Fibroblast of mammary gland (primary cell): ENCODE data around the gene DEGS1.

Experiments used
- DNase-seq: peaks from one replicate; pipeline ENCODE4 v3.0.0-alpha.2; 2010; ENCODE audit warnings: low read depth
- H3K4me3 ChIP-seq: 2 replicates; pipeline ENCODE4 v1.5.1; 2011; ENCODE audit warnings: low read depth, mild to moderate bottlenecking, low read length, moderate library complexity; ENCODE audit not compliant: control insufficient read depth
- TF ChIP-seq, protein P1 (sequence below): conservative IDR thresholded peaks from 2 replicates; pipeline ENCODE4 v1.5.1; 2011; ENCODE audit warnings: low read depth, low read length, inconsistent platforms; ENCODE audit not compliant: control insufficient read depth, insufficient read depth

The DEGS1 gene

GRCh38 chr1:224238756-224239155 lies 55.7 kb downstream of the DEGS1 start:
- no peak overlapping the region for H3K4me3 ChIP-seq
- DNase-seq: no peak
- TF ChIP-seq, protein P1, sequence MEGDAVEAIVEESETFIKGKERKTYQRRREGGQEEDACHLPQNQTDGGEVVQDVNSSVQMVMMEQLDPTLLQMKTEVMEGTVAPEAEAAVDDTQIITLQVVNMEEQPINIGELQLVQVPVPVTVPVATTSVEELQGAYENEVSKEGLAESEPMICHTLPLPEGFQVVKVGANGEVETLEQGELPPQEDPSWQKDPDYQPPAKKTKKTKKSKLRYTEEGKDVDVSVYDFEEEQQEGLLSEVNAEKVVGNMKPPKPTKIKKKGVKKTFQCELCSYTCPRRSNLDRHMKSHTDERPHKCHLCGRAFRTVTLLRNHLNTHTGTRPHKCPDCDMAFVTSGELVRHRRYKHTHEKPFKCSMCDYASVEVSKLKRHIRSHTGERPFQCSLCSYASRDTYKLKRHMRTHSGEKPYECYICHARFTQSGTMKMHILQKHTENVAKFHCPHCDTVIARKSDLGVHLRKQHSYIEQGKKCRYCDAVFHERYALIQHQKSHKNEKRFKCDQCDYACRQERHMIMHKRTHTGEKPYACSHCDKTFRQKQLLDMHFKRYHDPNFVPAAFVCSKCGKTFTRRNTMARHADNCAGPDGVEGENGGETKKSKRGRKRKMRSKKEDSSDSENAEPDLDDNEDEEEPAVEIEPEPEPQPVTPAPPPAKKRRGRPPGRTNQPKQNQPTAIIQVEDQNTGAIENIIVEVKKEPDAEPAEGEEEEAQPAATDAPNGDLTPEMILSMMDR: no peak
